ENCODE data around the gene ATG4B.
A peak's percentile ranks its signal among the peaks of the same experiment; 100 is the strongest.
"Not testable (repeated sequence)": the region's sequence is repeated elsewhere in the genome, so short reads cannot be mapped to it uniquely, and the experiment has no call there.

The ATG4B gene

GRCh38 chr2:241659150-241659739 lies 21.8 kb downstream of the ATG4B start:
- H3K4me3 ChIP-seq (ENCODE audit: low read depth, low read length), result no peak overlapping the region
- peak; percentile 71 for TF ChIP-seq CTCF (IDR thresholded peaks at IDR 0.05; ENCODE audit: low read depth, low read length)

DNA sequence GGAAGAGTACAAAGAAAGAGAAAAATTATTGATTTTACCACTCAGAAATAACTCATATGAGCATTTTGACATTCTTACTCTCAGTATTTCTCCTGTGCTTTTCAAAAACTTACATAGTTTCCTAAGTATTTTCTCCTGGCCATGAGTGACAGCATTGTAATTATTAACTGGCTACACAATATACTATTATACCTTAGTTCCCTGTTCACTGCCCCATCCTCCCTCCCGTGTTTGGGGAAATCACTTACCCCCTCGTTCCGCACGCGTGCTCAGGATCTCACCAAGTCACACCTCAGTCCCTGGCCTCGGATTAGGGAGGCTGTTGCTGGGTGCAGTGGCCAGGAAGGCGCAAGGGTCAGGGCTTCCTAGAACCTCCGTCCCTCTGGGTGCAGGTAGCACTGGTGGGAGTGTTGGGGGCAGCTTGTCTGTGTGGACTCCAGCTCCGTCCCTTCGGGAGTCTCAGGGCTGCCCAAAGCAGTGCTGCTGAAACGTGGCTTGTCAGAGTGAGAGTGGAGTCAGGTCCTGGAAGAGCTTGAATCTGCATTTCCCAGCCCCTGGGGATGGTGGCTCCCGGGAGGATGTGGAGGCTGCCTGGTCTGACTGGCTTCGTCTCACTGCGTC lies 23.2 kb downstream of the ATG4B start:
- TF ChIP-seq CTCF (IDR thresholded peaks at IDR 0.05; ENCODE audit: low read depth, low read length), result no peak
- H3K4me3 ChIP-seq (ENCODE audit: low read depth, low read length), result no peak overlapping the region

DNA sequence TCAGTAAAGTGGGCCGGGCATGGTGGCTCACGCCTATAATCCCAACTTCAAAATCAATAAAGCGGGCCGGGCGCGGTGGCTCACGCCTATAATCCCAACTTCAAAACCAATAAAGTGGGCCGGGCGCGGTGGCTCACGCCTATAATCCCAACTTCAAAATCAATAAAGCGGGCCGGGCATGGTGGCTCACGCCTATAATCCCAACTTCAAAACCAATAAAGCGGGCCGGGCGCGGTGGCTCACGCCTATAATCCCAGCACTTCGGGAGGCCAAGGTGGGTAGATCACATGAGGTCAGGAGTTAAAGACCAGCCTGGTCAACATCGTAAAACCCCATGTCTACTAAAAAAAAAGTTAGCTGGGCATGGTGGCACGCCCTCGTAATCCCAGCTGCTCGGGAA lies 25.2 kb downstream of the ATG4B start:
- H3K4me3 ChIP-seq (ENCODE audit: low read depth, low read length), result not testable (repeated sequence)

DNA sequence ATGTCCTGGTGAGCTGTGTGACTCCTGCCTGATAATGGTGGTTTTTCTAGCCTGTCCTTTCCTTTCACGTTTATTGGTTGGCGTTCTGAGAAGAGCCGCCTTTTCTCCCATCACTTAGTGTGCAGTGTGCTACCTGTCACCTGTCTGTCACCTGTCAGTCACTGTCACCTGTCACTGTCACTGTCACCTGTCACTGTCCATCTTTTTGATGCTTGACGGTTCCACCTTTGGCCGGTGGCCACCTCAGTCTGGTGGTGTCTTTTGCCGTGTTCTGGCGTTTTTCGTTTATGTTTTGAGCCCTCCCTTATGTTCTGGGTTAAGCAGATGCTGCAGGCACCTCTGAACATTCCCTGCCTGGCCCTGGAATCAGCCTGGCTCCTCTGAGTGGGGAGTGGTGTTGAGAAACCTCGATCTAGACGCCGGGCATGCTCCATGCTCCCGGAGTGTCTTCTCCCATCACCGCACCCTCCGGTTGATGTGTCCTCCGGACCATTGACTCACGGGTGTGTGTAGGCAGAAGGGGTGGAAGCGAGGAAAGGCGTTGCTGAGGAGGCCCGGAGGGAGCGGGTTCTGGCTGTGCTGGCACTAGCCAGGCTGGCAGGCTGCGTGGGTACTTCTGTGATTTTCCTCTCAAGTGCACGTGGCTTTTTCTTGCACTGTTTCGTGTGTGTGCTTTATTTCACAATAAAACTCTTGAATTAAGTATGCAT lies 28.4 kb downstream of the ATG4B start:
- H3K4me3 ChIP-seq (ENCODE audit: low read depth, low read length), result 0 out of 2 replicates have a peak overlapping the region, but pooled peaks have one; percentile 10

DNA sequence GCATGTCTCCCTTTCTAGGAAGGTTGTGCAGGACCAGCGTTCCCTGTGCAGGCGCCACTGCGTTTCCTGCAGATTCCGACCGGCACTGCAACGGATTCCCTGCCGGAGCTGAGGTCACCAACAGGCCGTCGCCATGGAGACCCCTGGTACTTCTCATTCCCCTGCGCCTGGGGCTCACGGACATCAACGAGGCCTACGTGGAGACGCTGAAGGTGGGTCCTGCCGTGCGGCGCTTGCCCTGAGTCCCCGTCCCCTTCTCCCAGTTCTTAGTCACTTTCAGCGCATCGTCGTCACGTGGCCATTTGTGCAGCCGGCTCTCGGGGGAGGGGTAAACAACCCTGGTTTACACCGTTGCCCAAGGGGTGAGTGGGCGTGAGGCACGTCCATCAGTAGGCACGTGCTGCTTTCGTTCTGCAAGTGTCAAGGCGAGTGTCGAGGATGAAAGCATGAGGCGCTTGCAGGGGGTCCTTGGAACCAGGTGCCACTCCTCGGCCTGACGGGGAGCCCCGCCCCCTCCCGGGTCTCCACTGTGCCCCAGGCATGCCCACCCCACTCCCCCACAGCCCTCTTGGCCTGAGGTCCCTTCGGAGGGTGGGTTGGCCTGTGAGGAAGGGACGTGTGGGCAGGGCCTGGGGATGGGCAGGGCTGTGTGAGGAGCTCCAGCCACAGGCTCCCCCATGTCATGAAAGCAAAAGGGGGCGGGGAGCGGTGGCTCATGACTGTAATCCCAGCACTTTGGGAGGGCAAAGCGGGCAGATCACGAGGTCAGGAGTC lies 29.3 kb downstream of the ATG4B start:
- TF ChIP-seq CTCF (IDR thresholded peaks at IDR 0.05; ENCODE audit: low read depth, low read length), result no peak
- no peak overlapping the region for H3K4me3 ChIP-seq (ENCODE audit: low read depth, low read length)

More for the DNA sequence above, 28.4 kb downstream of the ATG4B start:
- no peak for TF ChIP-seq CTCF (IDR thresholded peaks at IDR 0.05; ENCODE audit: low read depth, low read length)

DNA sequence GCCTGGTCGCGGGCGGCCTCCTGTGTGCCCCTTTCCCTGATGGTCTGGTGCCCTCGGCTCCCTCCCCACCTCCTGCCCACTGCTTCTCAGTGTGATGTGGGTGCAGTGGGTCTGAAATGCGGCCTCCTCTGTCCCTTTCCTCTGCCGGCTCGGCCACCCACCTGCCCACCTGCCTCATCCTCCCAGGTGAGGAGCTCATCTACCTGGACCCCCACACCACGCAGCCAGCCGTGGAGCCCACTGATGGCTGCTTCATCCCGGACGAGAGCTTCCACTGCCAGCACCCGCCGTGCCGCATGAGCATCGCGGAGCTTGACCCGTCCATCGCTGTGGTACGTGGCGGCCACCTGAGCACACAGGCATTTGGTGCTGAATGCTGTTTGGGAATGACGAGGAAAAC lies 30.9 kb downstream of the ATG4B start:
- H3K4me3 ChIP-seq (ENCODE audit: low read depth, low read length), result no peak overlapping the region
- TF ChIP-seq CTCF (IDR thresholded peaks at IDR 0.05; ENCODE audit: low read depth, low read length), result no peak

GRCh38 chr2:241668839-241669238 lies 31.3 kb downstream of the ATG4B start:
- no peak overlapping the region for H3K4me3 ChIP-seq (ENCODE audit: low read depth, low read length)
- no peak for TF ChIP-seq CTCF (IDR thresholded peaks at IDR 0.05; ENCODE audit: low read depth, low read length)

All from WI38 (cell line).